ENCODE measurements around the gene OR1F1.
"Not testable (repeated sequence)": the region's sequence is repeated elsewhere in the genome, so short reads cannot be mapped to it uniquely, and the experiment has no call there.

OR1F1 gene

GRCh38 chr16:3187798-3188674 is at the start of gene OR1F1:
OR1F1 (plus strand) TSS chr16:3188204.
- in situ Hi-C loops (cut with MboI; ENCODE audit: low sequenced_read_pairs): no loop called here

GRCh38 chr16:3138342-3138741 is 49.7 kb upstream of the OR1F1 start:
- in situ Hi-C loops (cut with MboI; ENCODE audit: low sequenced_read_pairs): no loop called here

DNA sequence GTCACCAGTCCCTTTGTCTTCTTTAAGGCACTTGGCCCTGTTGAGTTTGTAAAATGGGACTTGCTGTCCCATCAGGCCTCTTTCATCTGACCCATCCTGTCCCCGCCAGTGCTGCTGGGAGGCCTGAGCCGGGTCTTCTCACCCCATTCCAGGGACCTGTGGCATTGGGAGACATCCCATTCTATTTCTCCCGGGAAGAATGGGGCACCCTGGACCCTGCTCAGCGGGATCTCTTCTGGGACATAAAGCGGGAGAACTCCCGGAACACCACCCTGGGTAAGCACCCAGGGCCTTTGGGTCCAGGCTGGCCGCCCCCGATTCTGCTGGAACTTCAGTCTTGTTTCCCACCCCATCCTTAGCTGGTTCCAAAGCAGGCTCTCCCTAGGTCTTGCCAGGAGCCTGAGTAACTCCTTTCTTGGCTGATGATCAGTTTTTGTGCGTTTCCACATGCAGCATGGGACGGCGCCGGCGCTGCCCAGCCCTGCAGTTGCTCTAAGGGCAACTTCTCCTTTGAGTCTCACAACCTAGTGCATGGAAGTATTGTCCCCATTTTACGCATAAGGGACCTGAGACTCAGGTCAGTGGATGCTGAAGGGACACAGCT is 49.1 kb upstream of the OR1F1 start:
- in situ Hi-C loops (cut with MboI; ENCODE audit: low sequenced_read_pairs): no loop called here

GRCh38 chr16:3139561-3139960 is 48.4 kb upstream of the OR1F1 start:
- in situ Hi-C loops (cut with MboI; ENCODE audit: low sequenced_read_pairs): not testable (repeated sequence)

GRCh38 chr16:3140603-3141427 is 47.2 kb upstream of the OR1F1 start:
- in situ Hi-C loops (cut with MboI; ENCODE audit: low sequenced_read_pairs): no loop called here

GRCh38 chr16:3141781-3142311 is 46.2 kb upstream of the OR1F1 start:
- in situ Hi-C loops (cut with MboI; ENCODE audit: low sequenced_read_pairs): no loop called here

- in situ Hi-C loops (cut with MboI; ENCODE audit: low sequenced_read_pairs): no loop called here
Observed at GRCh38 chr16:3142327-3142726, 45.7 kb upstream of the OR1F1 start.

DNA sequence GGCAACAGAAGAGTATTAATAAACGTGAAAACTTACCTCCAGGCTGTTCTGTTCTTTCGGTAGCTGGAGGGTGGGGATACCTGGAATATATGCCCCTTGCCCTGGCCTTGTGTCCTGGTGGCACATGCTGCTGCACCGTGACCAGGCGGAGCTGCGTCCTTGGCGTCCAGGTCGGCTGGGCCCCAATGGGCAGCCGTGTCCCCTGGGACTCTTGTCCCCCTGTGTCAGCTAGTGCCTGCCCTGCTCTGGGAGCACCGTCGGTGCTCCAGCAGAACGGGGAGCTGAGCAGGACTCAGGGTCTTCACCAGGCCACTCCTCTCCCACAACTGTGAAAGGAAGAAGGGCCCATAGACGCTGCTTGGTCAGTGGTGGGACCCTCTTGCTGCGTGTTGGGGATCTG is 45.2 kb upstream of the OR1F1 start:
- in situ Hi-C loops (cut with MboI; ENCODE audit: low sequenced_read_pairs): no loop called here

DNA sequence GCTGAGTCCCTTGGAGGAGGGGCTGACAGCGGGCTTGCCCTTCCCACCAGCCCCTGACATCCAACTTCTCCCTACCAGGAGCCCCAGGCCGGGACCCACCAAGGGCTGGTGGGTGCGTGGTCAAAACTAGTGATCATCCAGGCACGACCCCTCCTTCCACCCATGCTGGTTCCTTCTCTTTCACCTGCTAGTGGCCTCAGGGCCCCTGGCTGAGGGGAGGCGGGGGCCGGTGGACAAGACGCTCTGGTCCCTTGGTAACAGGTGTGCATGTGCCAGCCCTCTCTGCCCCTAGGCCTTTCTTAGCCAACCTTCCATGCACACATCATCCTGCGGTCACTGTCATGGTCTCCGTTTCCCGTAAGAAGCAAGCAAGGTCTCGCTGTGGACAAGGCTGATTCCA is 44.8 kb upstream of the OR1F1 start:
- in situ Hi-C loops (cut with MboI; ENCODE audit: low sequenced_read_pairs): no loop called here

- in situ Hi-C loops (cut with MboI; ENCODE audit: low sequenced_read_pairs): no loop called here
Observed at GRCh38 chr16:3143598-3144320, 44.2 kb upstream of the OR1F1 start.

DNA sequence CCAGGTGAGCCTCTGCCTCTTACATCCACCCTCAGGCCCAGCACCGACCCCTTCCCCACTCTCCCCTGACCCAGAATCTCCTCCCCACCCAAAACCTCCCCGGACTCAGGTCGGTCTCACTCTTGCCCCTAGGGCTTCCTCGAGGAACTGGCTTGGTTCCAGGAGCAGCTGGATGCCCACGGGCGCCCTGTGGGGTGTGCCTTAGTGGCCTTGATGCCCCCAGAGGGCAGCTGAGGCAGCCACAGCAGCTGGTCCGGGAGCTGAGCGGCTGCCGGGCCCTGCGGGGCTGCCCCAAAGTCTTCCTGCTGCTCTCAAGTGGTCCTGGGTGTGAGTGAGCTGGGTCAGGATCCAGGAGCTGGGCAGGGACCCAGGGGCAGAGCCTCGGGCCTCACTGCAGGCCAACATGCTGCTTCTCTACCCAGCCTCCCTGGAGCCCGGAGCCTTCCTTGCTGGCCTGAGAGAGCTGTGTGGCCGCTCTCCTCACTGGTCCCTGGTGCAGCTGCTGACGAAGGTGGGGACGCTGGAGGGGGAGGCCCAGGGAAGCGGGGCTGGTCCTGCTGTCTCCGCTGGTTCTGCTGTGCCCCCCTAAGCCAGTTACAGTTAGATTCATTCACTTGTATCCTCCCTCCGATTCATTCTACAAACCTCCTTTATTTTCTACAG is 43.6 kb upstream of the OR1F1 start:
- in situ Hi-C loops (cut with MboI; ENCODE audit: low sequenced_read_pairs): no loop called here

DNA sequence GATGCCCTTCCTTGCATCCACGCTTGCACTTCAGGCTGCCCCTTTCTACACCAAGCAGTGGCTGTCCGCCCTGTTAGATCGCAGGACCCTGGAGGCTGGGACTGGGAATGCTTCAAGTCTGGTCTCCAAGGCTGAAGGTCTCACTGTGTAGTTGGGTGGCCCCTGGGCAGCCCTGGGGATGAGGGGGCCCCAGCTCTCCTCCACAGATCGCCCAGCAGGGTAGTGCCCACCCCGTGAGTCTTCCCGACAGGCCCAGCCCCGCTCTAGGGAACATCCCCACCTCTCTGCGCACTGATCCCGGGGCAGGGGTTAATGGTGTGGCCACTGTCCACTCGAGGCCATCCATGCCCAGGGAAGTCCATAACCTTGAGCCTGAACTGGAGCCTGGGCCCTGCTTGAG is 42.9 kb upstream of the OR1F1 start:
- in situ Hi-C loops (cut with MboI; ENCODE audit: low sequenced_read_pairs): no loop called here

- in situ Hi-C loops (cut with MboI; ENCODE audit: low sequenced_read_pairs): no loop called here
Observed at GRCh38 chr16:3145660-3146059, 42.3 kb upstream of the OR1F1 start.

DNA sequence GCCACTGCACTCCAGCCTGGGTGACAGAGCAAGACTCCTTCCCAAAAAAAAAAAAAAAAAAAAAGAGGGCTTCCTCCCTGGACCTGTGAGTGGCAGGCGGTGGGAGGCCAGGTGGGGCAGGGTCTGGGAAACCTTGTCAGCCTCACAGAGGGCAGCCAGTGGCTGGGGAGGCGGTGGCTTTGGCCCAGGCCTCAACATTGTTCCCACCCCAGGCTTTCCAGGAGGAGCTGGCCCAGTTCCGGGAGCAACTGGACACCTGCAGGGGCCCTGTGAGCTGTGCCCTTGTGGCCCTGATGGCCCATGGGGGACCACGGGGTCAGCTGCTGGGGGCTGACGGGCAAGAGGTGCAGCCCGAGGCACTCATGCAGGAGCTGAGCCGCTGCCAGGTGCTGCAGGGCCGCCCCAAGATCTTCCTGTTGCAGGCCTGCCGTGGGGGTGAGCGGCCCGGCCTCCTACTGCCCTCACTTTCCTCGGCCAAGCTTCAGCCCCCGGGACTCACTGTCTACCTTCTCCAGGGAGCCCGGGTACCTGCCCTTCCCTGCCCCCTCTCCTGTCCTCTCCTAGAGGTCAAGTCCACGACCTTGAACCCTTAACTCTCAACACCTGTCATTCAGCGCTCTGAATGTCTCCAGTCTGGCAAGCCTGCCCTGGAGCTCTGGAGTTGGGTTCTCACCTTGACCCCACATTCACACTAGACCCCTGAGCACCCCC is 40.8 kb upstream of the OR1F1 start:
- in situ Hi-C loops (cut with MboI; ENCODE audit: low sequenced_read_pairs): no loop called here

GRCh38 chr16:3147757-3148104 is 40.3 kb upstream of the OR1F1 start:
- in situ Hi-C loops (cut with MboI; ENCODE audit: low sequenced_read_pairs): no loop called here

DNA sequence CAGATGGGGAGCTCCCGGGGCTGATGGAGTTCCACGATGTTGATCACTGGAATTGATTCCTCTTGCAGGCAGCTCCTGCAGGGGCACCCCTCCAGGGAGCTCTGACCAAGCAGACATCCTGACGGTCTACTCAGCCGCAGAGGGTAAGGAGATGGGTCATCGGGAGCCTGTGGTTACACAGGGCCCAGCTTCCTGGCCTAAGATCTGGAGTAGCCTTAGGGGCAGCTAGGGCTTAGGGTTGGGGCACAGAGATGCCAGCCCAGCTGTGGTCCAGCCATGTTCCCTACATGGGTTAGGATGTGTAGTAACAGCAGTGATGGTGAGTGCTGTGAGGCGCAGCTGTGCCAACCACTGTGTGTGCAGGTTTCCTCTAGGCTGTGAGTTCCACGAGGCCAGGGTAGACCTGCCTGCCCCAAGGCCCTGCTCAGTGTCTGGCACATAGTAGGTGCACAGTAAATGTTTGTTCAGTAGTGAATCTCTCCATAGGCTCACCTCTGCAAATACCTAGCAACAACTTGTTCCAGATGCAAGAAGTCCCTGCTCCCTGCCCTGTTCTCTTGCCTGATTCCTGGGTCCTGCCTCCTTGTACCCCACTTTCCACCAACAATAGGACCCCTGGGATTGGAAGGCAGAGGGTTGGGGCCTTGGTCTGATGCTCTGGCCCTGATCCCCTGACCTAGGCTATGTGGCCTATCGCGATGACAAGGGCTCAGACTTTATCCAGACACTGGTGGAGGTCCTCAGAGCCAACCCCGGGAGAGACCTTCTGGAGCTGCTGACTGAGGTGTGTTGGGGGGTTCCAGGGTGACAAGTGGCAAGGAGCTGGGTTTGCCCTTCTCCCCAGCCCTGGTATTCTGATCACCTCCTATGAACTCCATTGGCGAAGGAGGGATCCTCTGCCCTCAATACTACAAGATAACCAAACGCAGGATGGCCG is 39.5 kb upstream of the OR1F1 start:
- in situ Hi-C loops (cut with MboI; ENCODE audit: low sequenced_read_pairs): no loop called here

GRCh38 chr16:3149193-3149530 is 38.8 kb upstream of the OR1F1 start:
- in situ Hi-C loops (cut with MboI; ENCODE audit: low sequenced_read_pairs): no loop called here

DNA sequence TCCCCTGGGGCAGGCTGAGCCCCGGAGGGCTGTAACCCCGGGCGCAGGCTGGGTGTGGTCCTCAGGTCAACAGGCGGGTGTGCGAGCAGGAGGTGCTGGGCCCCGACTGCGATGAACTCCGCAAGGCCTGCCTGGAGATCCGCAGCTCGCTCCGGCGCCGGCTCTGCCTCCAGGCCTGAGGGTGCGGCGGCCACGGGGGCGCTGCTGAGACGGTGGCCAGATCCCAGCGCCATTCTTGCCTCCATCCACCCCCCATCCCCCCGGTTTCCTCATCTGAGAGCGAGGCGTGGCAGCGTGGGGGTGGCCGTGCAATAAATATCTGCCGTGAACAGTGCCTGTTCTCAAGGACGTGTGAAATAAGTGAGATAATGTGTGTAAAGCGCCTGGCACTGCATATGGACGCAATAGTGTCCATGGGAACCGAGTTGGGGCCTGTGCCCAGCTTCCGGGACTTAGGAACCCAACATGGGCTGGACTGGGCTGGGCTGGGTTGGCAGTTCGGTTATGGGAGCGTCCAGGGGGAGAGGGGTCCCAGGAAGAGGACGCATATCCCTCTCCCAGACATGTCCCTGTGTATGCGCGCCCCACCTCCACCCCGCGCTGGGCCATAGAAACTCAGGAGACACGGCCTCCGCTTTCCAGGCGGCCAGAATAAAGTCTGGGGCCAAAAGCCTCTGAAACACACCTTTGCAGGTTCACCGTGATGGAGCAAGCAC is 38.2 kb upstream of the OR1F1 start:
- in situ Hi-C loops (cut with MboI; ENCODE audit: low sequenced_read_pairs): no loop called here

Data from HL-60/S4 treated with retinoic acid at 250 ng/mL for 4 days and 3 days (cell line).